ENCODE measurements around the gene ZMYM3.
A peak's percentile ranks its signal among the peaks of the same experiment; 100 is the strongest.

The ZMYM3 gene

GRCh38 chrX:71252221-71252620 is 1.7 kb downstream of the ZMYM3 start:
- no peak for DNase-seq

GRCh38 chrX:71251466-71251973 is 2.4 kb downstream of the ZMYM3 start:
- DNase-seq = peak; percentile 36

GRCh38 chrX:71250841-71251240 is 3.1 kb downstream of the ZMYM3 start:
- DNase-seq = no peak

GRCh38 chrX:71245159-71245558 is 8.8 kb downstream of the ZMYM3 start:
- DNase-seq = no peak

- DNase-seq = no peak
Measured at GRCh38 chrX:71244359-71245128, 9.4 kb downstream of the ZMYM3 start.

- no peak for DNase-seq
Measured at GRCh38 chrX:71241301-71241700, 12.6 kb downstream of the ZMYM3 start.

- DNase-seq = no peak
Measured at GRCh38 chrX:71239781-71240180, 14.2 kb downstream of the ZMYM3 start.

GRCh38 chrX:71236836-71237235 is 17.1 kb downstream of the ZMYM3 start:
- DNase-seq = no peak

- DNase-seq = no peak
Measured at GRCh38 chrX:71235482-71235881, 18.5 kb downstream of the ZMYM3 start.

GRCh38 chrX:71228063-71228642 is 25.8 kb downstream of the ZMYM3 start:
- DNase-seq = no peak

- no peak for DNase-seq
Measured at GRCh38 chrX:71227370-71228062, 26.4 kb downstream of the ZMYM3 start.

GRCh38 chrX:71225676-71226075 is 28.3 kb downstream of the ZMYM3 start:
- no peak for DNase-seq

GRCh38 chrX:71225009-71225408 is 28.9 kb downstream of the ZMYM3 start:
- DNase-seq = no peak

GRCh38 chrX:71224098-71224708 is 29.7 kb downstream of the ZMYM3 start:
- no peak for DNase-seq

GRCh38 chrX:71222929-71223328 is 31.0 kb downstream of the ZMYM3 start, which contains the start of gene GJB1:
Gene GJB1 (plus strand): TSS chrX:71223224. CDS start chrX:71223708, 484 bp downstream.
- DNase-seq = no peak

GRCh38 chrX:71221145-71221544 is 32.8 kb downstream of the ZMYM3 start:
- no peak for DNase-seq

GRCh38 chrX:71217298-71217697 is 36.6 kb downstream of the ZMYM3 start:
- no peak for DNase-seq

- no peak for DNase-seq
Measured at GRCh38 chrX:71216485-71216884, 37.5 kb downstream of the ZMYM3 start.

- DNase-seq = no peak
Measured at GRCh38 chrX:71215338-71215912, 38.5 kb downstream of the ZMYM3 start.

- no peak for DNase-seq
Measured at GRCh38 chrX:71214604-71215337, 39.2 kb downstream of the ZMYM3 start.

GRCh38 chrX:71214152-71214551 is 39.8 kb downstream of the ZMYM3 start:
- DNase-seq = no peak

GRCh38 chrX:71212536-71212935 is 41.4 kb downstream of the ZMYM3 start:
- no peak for DNase-seq

All from stimulated activated CD4-positive, alpha-beta T cell treated with anti-CD3 and anti-CD28 coated beads, Interleukin-4, amount 100 ng/mL, for 24 hours (primary cell).